RKO (cell line): ENCODE data around the gene MCM5.
"Not testable (repeated sequence)": the region's sequence is repeated elsewhere in the genome, so short reads cannot be mapped to it uniquely, and the experiment has no call there.

ENCODE experiments used
- DNase-seq: peaks from one replicate; pipeline ENCODE4 v3.0.0-alpha.2; 2016; ENCODE audit warnings: low spot score

Gene MCM5

DNA sequence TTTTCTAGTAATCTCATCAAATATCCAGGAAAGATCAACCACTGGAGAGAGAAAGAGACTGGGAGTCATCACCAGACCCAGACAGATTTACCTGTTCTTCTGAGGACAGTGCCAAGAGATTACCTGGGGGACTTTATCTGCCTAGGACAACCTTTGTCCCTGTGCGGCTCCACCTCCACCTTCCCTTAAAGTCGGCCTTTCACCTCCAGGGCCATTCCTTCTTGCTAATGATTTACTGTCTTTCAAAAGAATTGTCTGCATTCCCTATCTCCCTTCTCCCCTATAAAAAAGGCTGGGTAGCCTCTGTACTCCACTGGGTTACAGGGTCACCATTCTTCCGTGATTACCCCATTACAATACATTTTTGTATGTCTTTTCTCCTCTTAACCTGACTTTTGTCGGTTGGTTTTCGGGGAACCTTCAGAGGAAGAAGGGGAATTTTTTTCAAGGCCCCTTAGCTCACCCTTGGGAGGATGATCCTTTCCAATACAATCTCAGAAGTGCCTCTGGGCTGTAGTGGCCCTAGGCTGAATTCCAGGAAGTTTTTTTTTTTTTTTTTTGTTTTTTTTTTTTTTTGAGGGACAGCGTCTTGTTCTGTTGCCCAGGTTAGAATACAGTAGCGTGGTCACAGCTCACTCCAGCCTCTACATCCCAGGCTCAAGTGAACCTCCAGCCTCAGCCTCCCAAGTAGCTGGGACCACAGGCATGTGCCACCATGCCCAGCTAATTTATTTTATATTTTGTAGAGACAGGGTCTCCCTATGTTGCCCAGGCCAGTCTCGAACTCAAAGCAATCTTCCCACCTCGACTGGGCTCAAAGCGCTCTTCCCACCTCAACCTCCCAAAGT lies 20.6 kb upstream of the MCM5 start:
- DNase-seq, result no peak

GRCh38 chr22:35380013-35380412 lies 19.9 kb upstream of the MCM5 start:
- no peak for DNase-seq

DNA sequence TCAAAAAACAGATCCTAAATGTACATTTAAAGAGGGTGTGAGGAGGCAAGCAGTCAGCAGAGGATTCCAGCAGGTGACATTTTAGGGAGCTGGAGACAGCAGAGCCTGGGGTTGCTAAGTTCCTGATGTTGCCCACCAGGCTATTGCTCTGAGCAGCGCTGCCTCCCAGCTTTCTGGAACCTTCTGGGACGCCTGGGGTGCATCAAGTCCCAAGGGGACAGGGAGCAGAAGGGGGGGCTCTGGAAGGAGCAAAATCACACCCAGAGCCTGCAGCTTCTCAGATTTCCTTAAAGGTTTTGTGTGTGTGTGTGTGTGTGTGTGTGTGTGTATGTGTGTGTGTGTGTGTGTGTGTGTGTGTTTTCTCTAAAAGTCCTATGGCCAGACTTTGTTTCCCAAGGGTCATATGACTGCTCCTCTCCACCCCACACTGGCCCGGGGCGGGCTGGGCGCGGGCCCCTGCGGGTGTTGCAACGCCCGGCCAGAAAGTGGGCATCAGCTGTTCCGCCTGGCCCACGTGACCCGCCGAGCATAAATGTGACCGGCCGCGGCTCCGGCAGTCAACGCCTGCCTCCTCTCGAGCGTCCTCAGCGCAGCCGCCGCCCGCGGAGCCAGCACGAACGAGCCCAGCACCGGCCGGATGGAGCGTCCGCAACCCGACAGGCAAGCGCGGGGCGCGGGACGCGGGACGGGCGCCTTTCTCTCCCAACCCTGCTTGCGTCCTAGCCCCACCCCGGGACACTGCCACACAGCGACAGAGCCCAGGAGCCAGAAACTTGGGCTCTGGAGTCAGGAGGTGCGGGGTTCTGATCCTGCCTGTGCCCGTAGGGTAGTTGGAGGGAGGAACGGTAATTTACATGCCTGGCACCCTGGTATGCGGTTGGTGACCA lies 19.2 kb upstream of the MCM5 start, which contains the start of gene HMOX1:
Gene HMOX1, plus strand, starts transcription at position 560 of the 887 bp plus-strand sequence. Its CDS starts 78 bp downstream, at position 638.
- peak; percentile 87 for DNase-seq

DNA sequence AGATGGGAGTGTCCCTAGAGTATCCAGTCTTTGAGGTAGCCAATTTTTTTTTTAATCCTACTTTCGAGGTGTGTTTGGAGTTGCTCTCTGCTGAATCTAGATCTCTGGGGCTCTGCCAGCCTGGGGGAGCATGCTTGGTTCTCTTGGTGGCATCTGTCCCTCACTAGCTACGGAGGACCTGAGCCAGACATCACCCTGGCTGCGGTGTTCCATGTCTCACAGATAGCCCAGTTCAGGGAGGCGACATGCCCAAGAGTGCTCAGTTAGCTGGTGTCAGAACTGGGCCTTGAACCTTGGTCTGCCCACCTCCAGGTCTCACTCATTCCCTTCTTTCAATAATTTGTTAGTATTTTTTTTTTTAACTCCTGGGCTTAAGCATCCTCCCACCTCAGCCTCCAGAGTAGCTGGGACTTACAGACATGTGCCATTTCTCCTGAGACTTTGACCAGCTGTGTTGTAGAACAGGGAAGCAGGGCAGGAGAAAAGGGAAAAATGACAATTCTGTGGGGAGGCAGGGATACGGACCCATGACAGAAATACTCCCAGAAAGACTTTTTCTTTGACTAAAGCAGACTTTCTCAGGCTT lies 18.4 kb upstream of the MCM5 start:
- DNase-seq, result peak; percentile 42

GRCh38 chr22:35383679-35384071 lies 16.3 kb upstream of the MCM5 start:
- DNase-seq, result no peak

- no peak for DNase-seq
These were observed 15.4 kb upstream of the MCM5 start for GRCh38 chr22:35384527-35384926.

DNA sequence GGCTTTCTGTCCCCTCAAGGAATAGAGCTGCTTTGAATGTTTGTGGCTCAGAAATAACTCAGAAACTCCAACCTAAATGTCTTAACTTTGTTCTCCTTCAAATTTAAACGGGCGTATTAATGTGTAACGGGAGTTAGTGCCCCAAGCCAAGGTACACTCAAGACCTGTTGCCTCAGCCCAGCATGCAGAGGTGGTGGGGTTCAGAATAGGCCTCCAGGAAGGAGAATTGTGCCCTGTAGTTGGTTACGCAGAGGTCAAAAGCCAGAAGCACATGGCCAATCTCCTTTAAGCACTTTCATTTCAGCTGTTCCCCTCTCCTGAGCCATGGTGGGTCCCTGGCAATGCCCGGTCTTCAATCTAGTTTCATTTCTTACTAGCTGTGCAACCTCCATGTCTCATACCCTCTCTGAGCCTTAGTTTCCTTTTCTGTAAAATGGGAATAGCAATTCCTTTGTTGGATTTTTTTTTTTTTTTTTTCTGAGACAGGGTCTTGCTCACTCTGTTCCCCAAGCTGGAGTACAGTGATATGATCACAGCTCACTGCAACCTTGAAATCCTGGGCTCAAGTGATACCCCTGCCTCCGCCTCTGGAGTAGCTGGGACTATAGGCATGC lies 14.9 kb upstream of the MCM5 start:
- DNase-seq, result no peak

- DNase-seq, result no peak
These were observed 13.2 kb upstream of the MCM5 start for GRCh38 chr22:35386670-35387288.

GRCh38 chr22:35390933-35391332 lies 9.0 kb upstream of the MCM5 start:
- DNase-seq, result no peak

GRCh38 chr22:35392357-35392756 lies 7.6 kb upstream of the MCM5 start:
- no peak for DNase-seq

DNA sequence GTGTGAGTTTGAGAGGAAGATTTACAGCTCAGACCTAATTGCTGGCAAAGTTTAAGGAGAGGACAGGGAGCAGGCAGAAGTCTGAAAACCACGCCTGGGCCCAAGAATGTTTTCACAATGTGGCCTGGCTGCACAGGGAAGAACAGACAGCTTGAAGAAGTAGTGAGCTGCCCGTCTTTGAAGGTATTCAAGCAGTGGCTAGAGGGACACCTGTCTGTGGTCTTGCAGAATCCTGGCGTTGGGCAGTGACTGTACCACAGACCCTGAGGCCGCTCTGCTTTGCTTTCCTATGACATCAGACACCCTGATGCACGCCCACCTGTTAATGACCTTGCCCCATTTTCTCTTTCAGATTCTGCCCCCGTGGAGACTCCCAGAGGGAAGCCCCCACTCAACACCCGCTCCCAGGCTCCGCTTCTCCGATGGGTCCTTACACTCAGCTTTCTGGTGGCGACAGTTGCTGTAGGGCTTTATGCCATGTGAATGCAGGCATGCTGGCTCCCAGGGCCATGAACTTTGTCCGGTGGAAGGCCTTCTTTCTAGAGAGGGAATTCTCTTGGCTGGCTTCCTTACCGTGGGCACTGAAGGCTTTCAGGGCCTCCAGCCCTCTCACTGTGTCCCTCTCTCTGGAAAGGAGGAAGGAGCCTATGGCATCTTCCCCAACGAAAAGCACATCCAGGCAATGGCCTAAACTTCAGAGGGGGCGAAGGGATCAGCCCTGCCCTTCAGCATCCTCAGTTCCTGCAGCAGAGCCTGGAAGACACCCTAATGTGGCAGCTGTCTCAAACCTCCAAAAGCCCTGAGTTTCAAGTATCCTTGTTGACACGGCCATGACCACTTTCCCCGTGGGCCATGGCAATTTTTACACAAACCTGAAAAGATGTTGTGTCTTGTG lies 6.6 kb upstream of the MCM5 start:
- DNase-seq, result no peak

GRCh38 chr22:35394011-35394312 lies 6.0 kb upstream of the MCM5 start:
- DNase-seq, result no peak

GRCh38 chr22:35394810-35395563 lies 5.0 kb upstream of the MCM5 start:
- DNase-seq, result no peak

- DNase-seq, result not testable (repeated sequence)
These were observed 3.3 kb upstream of the MCM5 start for GRCh38 chr22:35396622-35397021.

- no peak for DNase-seq
These were observed 2.6 kb upstream of the MCM5 start for GRCh38 chr22:35397095-35397904.

DNA sequence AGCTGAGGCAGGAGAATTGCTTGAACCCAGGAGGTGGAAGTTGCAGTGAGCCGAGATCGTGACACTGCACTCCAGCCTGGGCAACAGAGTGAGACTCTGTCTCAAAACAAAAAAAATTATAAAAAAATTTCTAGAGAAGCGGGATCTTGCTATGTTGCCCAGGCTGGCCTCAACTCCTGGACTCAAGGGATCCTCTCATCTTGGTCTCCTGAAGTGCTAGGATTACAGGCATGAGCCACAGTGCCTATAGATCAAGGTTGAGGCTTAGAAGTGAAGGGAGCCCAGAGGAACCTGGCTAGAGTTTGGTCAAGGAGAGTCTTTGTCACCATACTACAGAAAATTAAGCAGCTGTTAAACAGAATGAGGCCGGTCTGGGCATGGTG lies 1.4 kb upstream of the MCM5 start:
- DNase-seq, result no peak

GRCh38 chr22:35399114-35399677 lies 744 bp upstream of the MCM5 start:
- no peak for DNase-seq

DNA sequence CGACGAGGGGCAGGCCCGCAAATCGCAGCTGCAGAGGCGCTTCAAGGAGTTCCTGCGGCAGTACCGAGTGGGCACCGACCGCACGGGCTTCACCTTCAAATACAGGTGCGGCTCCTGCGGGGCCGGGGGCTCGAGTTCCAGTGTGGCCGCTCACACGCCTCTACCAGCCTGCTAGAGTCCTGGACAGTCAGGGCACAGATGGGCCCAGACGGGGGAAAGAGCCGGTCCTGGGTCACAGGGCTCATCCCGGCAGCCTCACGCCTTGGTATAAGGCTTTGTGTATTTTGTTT lies 506 bp downstream of the MCM5 start:
- peak; percentile 26 for DNase-seq

DNA sequence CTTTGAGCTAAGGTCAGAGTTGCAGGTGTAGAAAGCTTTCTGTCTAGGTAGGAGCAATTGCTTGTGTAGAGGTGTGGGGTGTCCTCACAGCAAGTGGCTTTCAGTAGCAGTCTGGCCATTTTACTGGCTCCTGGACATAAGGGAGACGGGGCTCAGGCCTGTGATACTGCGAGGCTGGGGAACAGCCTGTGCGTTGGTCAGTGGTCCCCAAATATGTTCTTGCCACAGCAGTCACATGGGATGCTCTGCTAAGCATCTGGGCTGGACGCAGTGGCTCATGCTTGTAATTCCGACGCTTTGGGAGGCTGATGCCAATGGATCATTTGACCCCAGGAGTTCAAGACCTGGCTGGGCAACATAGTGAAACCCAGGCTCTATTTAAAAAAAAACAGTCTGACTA lies 1.9 kb downstream of the MCM5 start:
- DNase-seq, result no peak
